HCT116 (cell line): Measurements from ENCODE around the gene PLK1.

ENCODE experiments used
- MAX ChIP-seq: IDR thresholded peaks from 2 replicates; pipeline ENCODE4 v1.6.1; 2012
- POLR2A ChIP-seq: IDR thresholded peaks from 2 replicates; pipeline ENCODE4 v1.7.0; 2011; ENCODE audit warnings: borderline replicate concordance; ENCODE audit not compliant: insufficient read depth, insufficient read length; ENCODE audit errors: extremely low read depth
- POLR2AphosphoS5 ChIP-seq: IDR thresholded peaks from 2 replicates; pipeline ENCODE4 v1.6.1; 2011; ENCODE audit warnings: mild to moderate bottlenecking, low read depth, low read length, moderate library complexity
- RAD21 ChIP-seq: IDR thresholded peaks from 2 replicates; pipeline ENCODE4 v1.6.1; 2012; ENCODE audit warnings: low read depth, mild to moderate bottlenecking
- SRF ChIP-seq: IDR thresholded peaks from 2 replicates; pipeline ENCODE4 v1.6.1; 2012; ENCODE audit warnings: low read depth
- TF ChIP-seq, protein P1 (sequence below), 3 experiments: fragments of 200-600 bp in 1 of 3; sonication (generic) in 1 of 3; IDR thresholded peaks in 2 of 3; conservative IDR thresholded peaks in 1 of 3; 2 replicates each; pipeline ENCODE4 v1.5.1; 2012 to 2017; ENCODE audit warnings: low read depth in 2 of 3, low read length in 2 of 3, antibody characterized with exemption in 1 of 3, borderline replicate concordance in 1 of 3, control low read depth in 1 of 3, mild to moderate bottlenecking in 1 of 3, mixed read lengths in 1 of 3, mixed run types in 1 of 3, moderate library complexity in 1 of 3; ENCODE audit not compliant: insufficient read depth in 1 of 3

GRCh38 chr16:23729503-23730424 lies 51.1 kb downstream of the PLK1 start:
- TF ChIP-seq SRF, result no peak
- TF ChIP-seq, protein P1, sequence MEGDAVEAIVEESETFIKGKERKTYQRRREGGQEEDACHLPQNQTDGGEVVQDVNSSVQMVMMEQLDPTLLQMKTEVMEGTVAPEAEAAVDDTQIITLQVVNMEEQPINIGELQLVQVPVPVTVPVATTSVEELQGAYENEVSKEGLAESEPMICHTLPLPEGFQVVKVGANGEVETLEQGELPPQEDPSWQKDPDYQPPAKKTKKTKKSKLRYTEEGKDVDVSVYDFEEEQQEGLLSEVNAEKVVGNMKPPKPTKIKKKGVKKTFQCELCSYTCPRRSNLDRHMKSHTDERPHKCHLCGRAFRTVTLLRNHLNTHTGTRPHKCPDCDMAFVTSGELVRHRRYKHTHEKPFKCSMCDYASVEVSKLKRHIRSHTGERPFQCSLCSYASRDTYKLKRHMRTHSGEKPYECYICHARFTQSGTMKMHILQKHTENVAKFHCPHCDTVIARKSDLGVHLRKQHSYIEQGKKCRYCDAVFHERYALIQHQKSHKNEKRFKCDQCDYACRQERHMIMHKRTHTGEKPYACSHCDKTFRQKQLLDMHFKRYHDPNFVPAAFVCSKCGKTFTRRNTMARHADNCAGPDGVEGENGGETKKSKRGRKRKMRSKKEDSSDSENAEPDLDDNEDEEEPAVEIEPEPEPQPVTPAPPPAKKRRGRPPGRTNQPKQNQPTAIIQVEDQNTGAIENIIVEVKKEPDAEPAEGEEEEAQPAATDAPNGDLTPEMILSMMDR (IDR thresholded peaks at IDR 0.05 in 2 of 3, conservative IDR thresholded peaks at IDR 0.05 in 1 of 3; ENCODE audit: borderline replicate concordance in 1 of 3, insufficient read depth in 1 of 3, low read depth in 2 of 3, low read length in 2 of 3), result no peak
- TF ChIP-seq RAD21, result no peak
- no peak for TF ChIP-seq POLR2A
- TF ChIP-seq MAX, result no peak; the same call in 1 of the 2 replicates
- TF ChIP-seq POLR2AphosphoS5, result peak; percentile 76
